HepG2 (cell line): ENCODE results near the gene CDH23. TPM values are rescaled to one million over a fixed set of nuclear protein-coding genes. Genes with fewer than 3 reads are reported as not detected.

Source experiments
- ATAC-seq: fragments of 200-7000 bp; cut with Tn5 transposase; 3 replicates; pipeline ENCODE4 v1.9.1; 2020; ENCODE audit warnings: mild to moderate bottlenecking, moderate library complexity
- BruUV-seq: library from RNA; stranded (reverse); fragments of 400-500 nt; replicated peaks from 2 replicates; lab custom pipeline; 2021; lab: Mats Ljungman, UMichigan
- CTCF ChIA-PET: fragments of 300-600 bp; formaldehyde crosslinking; extraction: SDS; loops from one replicate; lab custom pipeline; 2021; ENCODE audit warnings: low total read pairs, inconsistent platforms, low intra/inter-chr PET ratio; lab: Yijun Ruan, JAX
- POLR2A ChIA-PET: fragments of 350-600 bp; sonication (Branson Sonifier 250); formaldehyde crosslinking; loops from one replicate; lab custom pipeline; 2020; ENCODE audit warnings: antibody characterized with exemption, inconsistent platforms; lab: Yijun Ruan, JAX
- DNase-seq: peaks from one replicate; pipeline ENCODE4 v3.0.0-alpha.2; 2015; ENCODE audit warnings: low spot score
- FAIRE-seq: peaks from 3 replicates; lab custom pipeline; 2011; peaks lifted over from hg19 to GRCh38; lab: Jason Lieb, UNC
- H2AFZ ChIP-seq: one replicate; pipeline ENCODE4 v1.6.1; 2011; ENCODE audit warnings: low read length, inconsistent platforms
- H3K27ac ChIP-seq: fragments of 300-600 bp; 3 replicates; pipeline ENCODE4 v1.8.0; 2011; ENCODE audit warnings: mixed run types, mild to moderate bottlenecking, mixed read lengths, low read length, inconsistent platforms; ENCODE audit not compliant: insufficient read depth; ENCODE audit errors: extremely low read length
- H3K27me3 ChIP-seq, 2 experiments: fragments of 200-600 bp in 1 of 2; 2 replicates in 1 of 2; 3 replicates in 1 of 2; pipeline versions ENCODE4 v1.6.0 to v1.8.0; 2011; ENCODE audit warnings: low read length in 2 of 2, mild to moderate bottlenecking in 2 of 2, moderate library complexity in 2 of 2, inconsistent platforms in 1 of 2; ENCODE audit not compliant: insufficient read depth in 2 of 2, control insufficient read depth in 1 of 2
- H3K36me3 ChIP-seq, 2 experiments: fragments of 200-600 bp in 1 of 2; replicated peaks in 1 of 2; 2 replicates in 1 of 2; 3 replicates in 1 of 2; pipeline versions ENCODE4 v1.5.1 to v1.8.0; 2011; ENCODE audit warnings: low read length in 2 of 2, inconsistent platforms in 1 of 2; ENCODE audit not compliant: insufficient read depth in 2 of 2, control insufficient read depth in 1 of 2
- H3K4me1 ChIP-seq: 2 replicates; pipeline ENCODE4 v1.5.1; 2012; ENCODE audit warnings: low read length, inconsistent platforms; ENCODE audit not compliant: insufficient read depth
- H3K4me2 ChIP-seq: 2 replicates; pipeline ENCODE4 v1.6.0; 2011; ENCODE audit warnings: low read depth, low read length, inconsistent platforms
- H3K4me3 ChIP-seq, 3 experiments: fragments of 200-600 bp in 1 of 3; sonication (generic), shearing (Covaris generic) in 1 of 3; replicated peaks in 1 of 3; 2 replicates each; pipeline ENCODE4 v1.5.1; 2011 to 2016; ENCODE audit warnings: low read length in 3 of 3, inconsistent platforms in 2 of 3, low read depth in 2 of 3, mild to moderate bottlenecking in 2 of 3, control low read depth in 1 of 3, mixed read lengths in 1 of 3; ENCODE audit not compliant: insufficient read depth in 1 of 3
- H3K79me2 ChIP-seq: one replicate; pipeline ENCODE4 v1.6.1; 2011; ENCODE audit warnings: low read length, inconsistent platforms; ENCODE audit not compliant: insufficient read depth
- H3K9ac ChIP-seq: 2 replicates; pipeline ENCODE4 v1.6.0; 2011; ENCODE audit warnings: mild to moderate bottlenecking, low read depth, low read length, inconsistent platforms; ENCODE audit not compliant: insufficient read depth
- H3K9me3 ChIP-seq: 2 replicates; pipeline ENCODE4 v1.5.1; 2012; ENCODE audit warnings: mild to moderate bottlenecking, low read length
- H4K20me1 ChIP-seq: 2 replicates; pipeline ENCODE4 v1.6.0; 2011; ENCODE audit warnings: inconsistent platforms, mild to moderate bottlenecking, low read length, moderate library complexity; ENCODE audit not compliant: insufficient read depth
- ATF6 ChIP-seq: sonication (generic); formaldehyde crosslinking; conservative IDR thresholded peaks from 2 replicates; pipeline ENCODE4 v1.4.0; 2020; ENCODE audit warnings: missing genetic modification reagents
- HBP1 ChIP-seq: IDR thresholded peaks from 2 replicates; pipeline ENCODE4 v1.6.1; 2016; ENCODE audit warnings: low read depth, control low read depth
- HOXA3 ChIP-seq: sonication (generic); formaldehyde crosslinking; IDR thresholded peaks from 2 replicates; pipeline ENCODE4 v1.5.0; 2020; ENCODE audit warnings: missing genetic modification reagents
- KLF16 ChIP-seq, 2 experiments: sonication (generic) in 1 of 2; formaldehyde crosslinking in 1 of 2; IDR thresholded peaks; 2 replicates each; pipeline versions ENCODE4 v1.6.1 to v1.8.0; 2016 to 2023; ENCODE audit warnings: missing genetic modification reagents in 2 of 2, missing compliant biosample characterization in 1 of 2
- PAXIP1 ChIP-seq: sonication (generic); formaldehyde crosslinking; conservative IDR thresholded peaks from 2 replicates; pipeline ENCODE4 v1.4.0; 2020; ENCODE audit warnings: mild to moderate bottlenecking, missing genetic modification reagents, moderate library complexity
- SETDB1 ChIP-seq: sonication (generic); formaldehyde crosslinking; IDR thresholded peaks from 2 replicates; pipeline ENCODE4 v1.5.1; 2020; ENCODE audit warnings: missing genetic modification reagents, mild to moderate bottlenecking, borderline replicate concordance
- TAF15 ChIP-seq: fragments of 200-400 bp; formaldehyde crosslinking; IDR thresholded peaks from one replicate; pipeline ENCODE4 v1.6.1; 2018; ENCODE audit warnings: mild to moderate bottlenecking, low read depth, low read length; ENCODE audit not compliant: poor library complexity, severe bottlenecking
- ZMAT5 ChIP-seq: sonication (generic); formaldehyde crosslinking; IDR thresholded peaks from 2 replicates; pipeline ENCODE4 v1.5.0; 2020; ENCODE audit warnings: mild to moderate bottlenecking, low read depth, missing genetic modification reagents, borderline replicate concordance
- ZNF382 ChIP-seq: sonication (generic); formaldehyde crosslinking; IDR thresholded peaks from 2 replicates; pipeline ENCODE4 v1.5.0; 2020; ENCODE audit warnings: missing genetic modification reagents, mild to moderate bottlenecking, borderline replicate concordance
- ZNF552 ChIP-seq: sonication (generic); formaldehyde crosslinking; IDR thresholded peaks from 2 replicates; pipeline ENCODE4 v1.9.0; 2022; ENCODE audit warnings: missing genetic modification reagents, mild to moderate bottlenecking, borderline replicate concordance
- WGBS: methylation state at CpG from one replicate; pipeline ENCODE4 v1.1.6; 2017; ENCODE audit warnings: low lambda C conversion rate; 5-methylcytosine and 5-hydroxymethylcytosine counted together
- in situ Hi-C: cut with HindIII; loops from 2 replicates; pipeline ENCODE4 v1.10.0; 2017; ENCODE audit warnings: low pct_unique_long_range_greater_than_20kb; ENCODE audit not compliant: extremely low pct_ligation_motif_present
- intact Hi-C: fragments of 100-400 bp; cut with micrococcal nuclease; formaldehyde crosslinking; loops from one replicate; pipeline ENCODE4 v1.10.0; 2022; ENCODE audit not compliant: unreplicated experiment
- polyA plus RNA-seq, 8 experiments: library from polyadenylated mRNA; depleted of rRNA in 3 of 8; stranded (reverse) in 7 of 8; unstranded in 1 of 8; fragments of >200 nt; fragmentation: Illumina TruSeq in 4 of 8; extraction: Trizol in 4 of 8; gene quantifications; 2 replicates each; pipeline versions ENCODE4 v1.2.1 to v1.2.3, GENCODE V29; 2011 to 2016; ENCODE audit warnings: low read depth in 4 of 8, missing spikeins in 1 of 8, mixed read lengths in 1 of 8; ENCODE audit not compliant: insufficient read depth in 1 of 8
- total RNA-seq, 5 experiments: library from RNA; depleted of rRNA; stranded (reverse); fragments of >200 nt; fragmentation: Illumina TruSeq; extraction: Trizol; gene quantifications; 2 replicates each; pipeline ENCODE4 v1.2.3, GENCODE V29; 2016; ENCODE audit warnings: low read depth in 1 of 5

The CDH23 gene
- total and polyA plus RNA-seq, 2 of the 13 experiments (the other 11 are each of a cell fraction or from before 2014, with no cell fraction given), result 0.13 TPM; not detected in 1

- Histone ChIP-seq H3K27me3 (peaks cover 3 to 30% of the 10 kb centered on the region in 2 experiments; a peak in 4 of 5 replicates), H3K9ac (no peak overlapping the region), H3K36me3 (no peaks in the 10 kb centered on the region), H3K79me2 (no peaks in the 10 kb centered on the region), H3K9me3 (no peaks in the 10 kb centered on the region), H3K4me3 (no peak overlapping the region), H4K20me1 (no peaks in the 10 kb centered on the region), H3K4me2 (no peak overlapping the region), H3K27ac (no peak overlapping the region), H2AFZ (no peak overlapping the region)
- FAIRE-seq, result no peak
- 12% methylated on average over 5 of the region's 11 CpGs for WGBS
- ChIA-PET CTCF (no interaction called here), POLR2A (no interaction called here)
- in situ Hi-C loops (no loop called here), intact Hi-C loops (no loop called here)
- ATAC-seq, result peak; percentile 18; the same call in 1 of the 3 replicates
- no TSS peak for BruUV-seq
- no peak for TF ChIP-seq KLF16 (CRISPR knock-in tag; IDR thresholded peaks at IDR 0.05)
- TF ChIP-seq ZNF552, result no peak
- TF ChIP-seq TAF15, result no peak
- TF ChIP-seq HOXA3 (CRISPR knock-in tag), result no peak
- no peak for TF ChIP-seq HBP1 (CRISPR knock-in tag)
- no peak for TF ChIP-seq ZMAT5 (CRISPR knock-in tag)
- no peak for TF ChIP-seq ATF6 (CRISPR knock-in tag)
- TF ChIP-seq PAXIP1 (CRISPR knock-in tag), result no peak
- TF ChIP-seq ZNF382 (CRISPR knock-in tag), result no peak
- no peak for TF ChIP-seq SETDB1 (CRISPR knock-in tag)
- TF ChIP-seq, all 625 proteins: peak for 0
- no peak for DNase-seq
- H3K4me1 ChIP-seq, result peaks cover 7% of the 10 kb centered on the region
Observed at GRCh38 chr10:71529207-71529827, 132.6 kb downstream of the CDH23 start.
